Measurements from ENCODE around the gene DNAJA1.

- TF ChIP-seq CTCF (IDR thresholded peaks at IDR 0.05): peak in 1 of 6 experiments; percentile 9
- no peak for TF ChIP-seq POLR2A (IDR thresholded peaks at IDR 0.05)
Observed at GRCh38 chr9:33043671-33044070, 18.6 kb downstream of the DNAJA1 start.
